GM12865 (cell line): ENCODE data around the gene SNX17.

Source experiments
- DNase-seq: peaks from one replicate; pipeline ENCODE4 v3.0.0; 2010; ENCODE audit warnings: low read depth
- H3K4me3 ChIP-seq: 2 replicates; pipeline ENCODE4 v1.5.1; 2011; ENCODE audit warnings: mild to moderate bottlenecking, low read depth, low read length, control low read depth
- CTCF ChIP-seq: IDR thresholded peaks from 2 replicates; pipeline ENCODE4 v1.5.1; 2011; ENCODE audit warnings: low read length, control low read depth, low read depth, inconsistent platforms; ENCODE audit not compliant: insufficient read depth; ENCODE audit errors: missing control alignments

SNX17 gene

GRCh38 chr2:27380626-27381545 lies 10.5 kb downstream of the SNX17 start, which contains the start of gene ZNF513:
Gene ZNF513, minus strand, starts transcription at chr2:27380734. Its CDS starts 208 bp downstream, at chr2:27380526.
- H3K4me3 ChIP-seq: peak within 1 kb of the TSS; percentile 56
- DNase-seq: peak; percentile 94

GRCh38 chr2:27381577-27382181 lies 11.3 kb downstream of the SNX17 start:
- no peak overlapping the region for H3K4me3 ChIP-seq
- no peak for TF ChIP-seq CTCF
- no peak for DNase-seq

More at GRCh38 chr2:27380626-27381545, 10.5 kb downstream of the SNX17 start, which contains the start of gene ZNF513:
- no peak for TF ChIP-seq CTCF

- TF ChIP-seq CTCF: no peak
- DNase-seq: no peak
These were observed 20.6 kb downstream of the SNX17 start for GRCh38 chr2:27390822-27391679.

GRCh38 chr2:27393225-27393624 lies 22.8 kb downstream of the SNX17 start:
- DNase-seq: no peak
- no peak for TF ChIP-seq CTCF
- H3K4me3 ChIP-seq: no peak overlapping the region

More at GRCh38 chr2:27390822-27391679, 20.6 kb downstream of the SNX17 start:
- no peak overlapping the region for H3K4me3 ChIP-seq

GRCh38 chr2:27398962-27399361 lies 28.5 kb downstream of the SNX17 start:
- H3K4me3 ChIP-seq: no peak overlapping the region
- DNase-seq: no peak
- TF ChIP-seq CTCF: no peak

GRCh38 chr2:27400348-27401135 lies 30.1 kb downstream of the SNX17 start:
- TF ChIP-seq CTCF: no peak
- DNase-seq: no peak
- H3K4me3 ChIP-seq: no peak overlapping the region
